Skeletal muscle tissue (tissue), 5 donors: ENCODE data around the gene WDR70. TPM values are rescaled to one million over a fixed set of nuclear protein-coding genes. Genes with fewer than 3 reads are reported as not detected.

Source experiments
- H3K27ac ChIP-seq: one replicate; pipeline ENCODE4 v1.7.0; 2013; ENCODE audit warnings: mild to moderate bottlenecking, low read depth, low read length, inconsistent platforms
- H3K27me3 ChIP-seq, 3 donors: one replicate each; pipeline ENCODE4 v1.7.0; 2013; ENCODE audit warnings: low read length in 3 of 3; ENCODE audit not compliant: control insufficient read depth in 3 of 3, insufficient read depth in 3 of 3
- H3K36me3 ChIP-seq, 3 donors: one replicate each; pipeline ENCODE4 v1.7.0; 2013; ENCODE audit warnings: low read length in 3 of 3; ENCODE audit not compliant: control insufficient read depth in 3 of 3, insufficient read depth in 3 of 3
- H3K4me1 ChIP-seq, 3 donors: one replicate each; pipeline ENCODE4 v1.7.0; 2013; ENCODE audit warnings: low read length in 3 of 3, mild to moderate bottlenecking in 3 of 3; ENCODE audit not compliant: control insufficient read depth in 3 of 3, insufficient read depth in 3 of 3
- H3K4me3 ChIP-seq, 3 donors: one replicate each; pipeline ENCODE4 v1.7.0; 2013; ENCODE audit warnings: low read length in 3 of 3
- H3K9ac ChIP-seq, 3 donors: one replicate each; pipeline ENCODE4 v1.7.0; 2013; ENCODE audit warnings: low read length in 3 of 3, mild to moderate bottlenecking in 3 of 3, moderate library complexity in 2 of 3, low read depth in 1 of 3
- H3K9me3 ChIP-seq, 3 donors: one replicate each; pipeline ENCODE4 v1.7.0; 2013; ENCODE audit warnings: low read length in 3 of 3; ENCODE audit not compliant: control insufficient read depth in 3 of 3
- small RNA-seq: library from RNA; depleted of rRNA; stranded (forward); fragments of <200 nt; gene quantifications from one replicate; pipeline ENCODE3, GENCODE V24; 2014
- total RNA-seq: library from RNA; depleted of rRNA; stranded (reverse); fragments of >200 nt; gene quantifications from one replicate; pipeline ENCODE4 v1.2.3, GENCODE V29; 2014
- donor health status: Osteomylitis.

The WDR70 gene
- total RNA-seq, 1 donor from 2014 or later, result 23.0 TPM

DNA sequence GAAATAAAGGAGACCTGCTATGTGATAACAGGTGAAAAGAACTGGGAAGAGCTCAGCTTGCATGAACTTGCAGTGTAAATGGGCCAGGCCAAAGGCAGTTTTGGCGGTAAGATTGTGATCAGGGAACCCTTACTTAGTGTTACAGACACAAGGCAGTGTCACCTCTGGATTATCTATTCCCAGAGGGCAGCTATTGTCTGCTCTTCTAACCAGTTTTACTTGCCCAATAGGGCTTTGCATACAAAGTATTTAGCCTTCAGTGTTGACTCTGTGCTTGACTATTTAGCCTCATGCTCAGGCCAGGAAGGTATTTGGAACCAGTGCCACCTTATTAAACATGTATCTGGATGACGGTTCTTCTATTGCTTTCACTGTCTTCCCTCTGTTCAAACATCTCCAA is 422.4 kb downstream of the WDR70 start:
- no peak overlapping the region for H3K9ac ChIP-seq
- H3K9me3 ChIP-seq, result no peaks in the 10 kb centered on the region
- no peaks in the 10 kb centered on the region for H3K36me3 ChIP-seq
- H3K27me3 ChIP-seq, result no peaks in the 10 kb centered on the region
- peaks cover 0 to 4% (median 0%) of the 10 kb centered on the region in 3 donors for H3K4me1 ChIP-seq
- no peak overlapping the region for H3K4me3 ChIP-seq
- H3K27ac ChIP-seq, result no peak overlapping the region

Small RNA genes lying within 50 kb of the gene (small RNA-seq; reads per million reads assigned to genes)
- gene RNU6-1190P (not detected), gene RNU6-484P (not detected)

Other genes with a start within 250 kb of the WDR70 start
- gene CPLANE1, start 129.9 kb upstream of the WDR70 start, total RNA-seq, result 35.5 TPM
- 42.3 TPM for gene NUP155, start 8.2 kb upstream of the WDR70 start, total RNA-seq